ENCODE measurements around the gene CHFR. TPM values are rescaled to one million over a fixed set of nuclear protein-coding genes. Genes with fewer than 3 reads are reported as not detected.
"Not testable (repeated sequence)": the region's sequence is repeated elsewhere in the genome, so short reads cannot be mapped to it uniquely, and the experiment has no call there.

CHFR gene
- total RNA-seq (2014; rRNA removed), result 23.8 and 24.8 TPM in 2 replicates
- polyA plus RNA-seq (2012), result 16.2 TPM

- peak; percentile 95 for DNase-seq (ENCODE audit: low read depth)
Measured at GRCh38 chr12:132887513-132888351, at the start of gene CHFR. CHFR (minus strand) TSS chr12:132887605; CDS start chr12:132887328, 277 bp downstream.

GRCh38 chr12:132936921-132937320 lies 49.5 kb upstream of the CHFR start:
- not testable (repeated sequence) for DNase-seq (ENCODE audit: low read depth)

- DNase-seq (ENCODE audit: low read depth), result no peak
Measured at GRCh38 chr12:132936163-132936562, 48.8 kb upstream of the CHFR start.

GRCh38 chr12:132926415-132926833 lies 39.0 kb upstream of the CHFR start:
- no peak for DNase-seq (ENCODE audit: low read depth)

- DNase-seq (ENCODE audit: low read depth), result no peak
Measured at GRCh38 chr12:132925597-132926414, 38.4 kb upstream of the CHFR start.

GRCh38 chr12:132924356-132924755 lies 37.0 kb upstream of the CHFR start:
- DNase-seq (ENCODE audit: low read depth), result no peak

GRCh38 chr12:132923356-132923909 lies 36.0 kb upstream of the CHFR start:
- no peak for DNase-seq (ENCODE audit: low read depth)

GRCh38 chr12:132922676-132923075 lies 35.3 kb upstream of the CHFR start:
- no peak for DNase-seq (ENCODE audit: low read depth)

GRCh38 chr12:132921685-132922084 lies 34.3 kb upstream of the CHFR start:
- DNase-seq (ENCODE audit: low read depth), result no peak

- no peak for DNase-seq (ENCODE audit: low read depth)
Measured at GRCh38 chr12:132918680-132919079, 31.3 kb upstream of the CHFR start.

- no peak for DNase-seq (ENCODE audit: low read depth)
Measured at GRCh38 chr12:132909030-132909368, 21.6 kb upstream of the CHFR start.

GRCh38 chr12:132908145-132909029 lies 21.0 kb upstream of the CHFR start:
- DNase-seq (ENCODE audit: low read depth), result peak; percentile 17

GRCh38 chr12:132907789-132908144 lies 20.4 kb upstream of the CHFR start:
- DNase-seq (ENCODE audit: low read depth), result not testable (repeated sequence)

GRCh38 chr12:132907216-132907615 lies 19.8 kb upstream of the CHFR start:
- DNase-seq (ENCODE audit: low read depth), result no peak

GRCh38 chr12:132904718-132905328 lies 17.4 kb upstream of the CHFR start:
- no peak for DNase-seq (ENCODE audit: low read depth)

- DNase-seq (ENCODE audit: low read depth), result no peak
Measured at GRCh38 chr12:132899033-132899432, 11.6 kb upstream of the CHFR start.

GRCh38 chr12:132888852-132889251 lies 1.4 kb upstream of the CHFR start:
- no peak for DNase-seq (ENCODE audit: low read depth)

GRCh38 chr12:132886529-132887477 lies 602 bp downstream of the CHFR start:
- peak; percentile 28 for DNase-seq (ENCODE audit: low read depth)

- DNase-seq (ENCODE audit: low read depth), result no peak
Measured at GRCh38 chr12:132881818-132882217, 5.6 kb downstream of the CHFR start.

- DNase-seq (ENCODE audit: low read depth), result not testable (repeated sequence)
Measured at GRCh38 chr12:132874620-132875019, 12.8 kb downstream of the CHFR start.

Measured in LHCN-M2 (cell line).